ENCODE data around the gene TBC1D17. TPM values are rescaled to one million over a fixed set of nuclear protein-coding genes. Genes with fewer than 3 reads are reported as not detected.

The TBC1D17 gene
- total and polyA plus RNA-seq, 4 experiments from 2014 or later = 6.0 to 101 (median 57.9) TPM

GRCh38 chr19:49835562-49835961 lies 41.9 kb upstream of the TBC1D17 start:
- intact Hi-C loops (cut with micrococcal nuclease) = no loop called here
- H3K27me3 ChIP-seq (ENCODE audit: insufficient read depth, low read length) = no peaks in the 10 kb centered on the region
- CTCF ChIA-PET (ENCODE audit: partially characterized antibody) = no interaction called here
- peaks cover 52% of the 10 kb centered on the region for H3K36me3 ChIP-seq (ENCODE audit: insufficient read depth, low read length)
- POLR2A ChIA-PET (ENCODE audit: partially characterized antibody) = interaction anchor here (0.6 to 0.9 kb wide), 2 partner anchors 17 to 708 kb away, joined by 3 read pairs; no protein-coding TSS in a partner anchor
- H3K27me3 Mint-ChIP-seq = no peaks in the 10 kb centered on the region
- peaks cover 37 to 43% of the 10 kb centered on the region in 2 donors for H3K36me3 Mint-ChIP-seq
- no peak overlapping the region for H3K4me3 ChIP-seq (ENCODE audit: low read length in 2 of 2)
- DNase-seq = no peak
- no peak overlapping the region for H3K27ac ChIP-seq (ENCODE audit: low read depth, low read length)
- H3K4me1 Mint-ChIP-seq = no peaks in the 10 kb centered on the region
- peaks cover 0 to 2% (median 0%) of the 10 kb centered on the region in 8 donors for H3K9me3 Mint-ChIP-seq
- H3K4me3 Mint-ChIP-seq = no peak overlapping the region
- no peaks in the 10 kb centered on the region for H3K4me1 ChIP-seq (ENCODE audit: insufficient read depth, low read length)
- no peak overlapping the region for H3K27ac Mint-ChIP-seq
- no peaks in the 10 kb centered on the region for H3K9me3 ChIP-seq (ENCODE audit: control insufficient read depth in 1 of 2, low read length in 2 of 2)

DNA sequence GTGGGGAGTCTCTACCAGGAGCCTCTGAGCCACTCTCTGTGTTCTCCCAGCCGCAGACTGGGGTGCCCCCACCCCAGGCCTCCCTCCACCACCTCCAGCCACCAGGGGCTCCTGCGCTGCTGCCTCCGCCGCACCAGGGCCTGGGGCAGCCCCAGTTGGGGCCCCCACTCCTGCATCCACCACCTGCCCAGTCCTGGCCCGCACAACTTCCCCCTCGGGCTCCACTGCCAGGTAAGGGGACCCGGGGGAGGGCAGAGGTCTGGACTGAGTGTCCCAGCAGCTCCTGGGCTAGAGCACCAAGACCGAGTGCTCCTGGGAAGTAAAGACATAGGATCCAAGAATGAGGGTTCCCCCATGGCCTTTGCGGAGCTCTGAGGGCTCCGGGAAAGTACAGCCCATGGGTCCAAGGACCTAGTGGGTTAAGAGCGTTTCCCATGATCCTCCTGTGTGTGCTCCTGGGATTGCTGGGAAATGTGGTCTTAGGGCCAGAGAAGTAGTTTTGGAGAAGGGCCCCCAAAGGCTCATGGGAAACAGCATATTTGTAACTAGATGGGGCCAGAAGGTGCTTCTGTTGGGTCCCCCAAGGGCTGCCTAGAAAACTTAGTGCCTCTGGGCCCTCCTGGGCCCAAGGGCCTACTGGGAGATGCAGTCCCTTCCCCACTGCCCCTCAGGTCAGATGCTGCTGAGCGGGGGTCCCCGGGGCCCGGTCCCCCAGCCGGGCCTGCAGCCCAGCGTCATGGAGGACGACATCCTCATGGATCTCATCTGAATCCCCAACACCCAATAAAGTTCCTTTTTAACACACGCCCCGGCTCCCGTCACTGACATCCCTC lies 41.1 kb upstream of the TBC1D17 start:
- no peaks in the 10 kb centered on the region for H3K4me1 Mint-ChIP-seq
- Histone ChIP-seq H3K9me3 (ENCODE audit: control insufficient read depth in 1 of 2, low read length in 2 of 2) (no peaks in the 10 kb centered on the region), H3K4me1 (ENCODE audit: insufficient read depth, low read length) (no peaks in the 10 kb centered on the region), H3K27me3 (ENCODE audit: insufficient read depth, low read length) (no peaks in the 10 kb centered on the region), H3K36me3 (ENCODE audit: insufficient read depth, low read length) (peaks cover 44% of the 10 kb centered on the region), H3K4me3 (ENCODE audit: low read length in 2 of 2) (no peak overlapping the region), H3K27ac (ENCODE audit: low read depth, low read length) (no peak overlapping the region)
- peaks cover 0 to 2% (median 0%) of the 10 kb centered on the region in 8 donors for H3K9me3 Mint-ChIP-seq
- CTCF ChIA-PET (ENCODE audit: partially characterized antibody) = no interaction called here
- no peak overlapping the region for H3K4me3 Mint-ChIP-seq
- H3K27ac Mint-ChIP-seq = no peak overlapping the region
- intact Hi-C loops (cut with micrococcal nuclease) = no loop called here
- H3K27me3 Mint-ChIP-seq = no peaks in the 10 kb centered on the region
- DNase-seq = no peak
- peaks cover 37 to 43% of the 10 kb centered on the region in 2 donors for H3K36me3 Mint-ChIP-seq
- POLR2A ChIA-PET (ENCODE audit: partially characterized antibody) = no interaction called here

DNA sequence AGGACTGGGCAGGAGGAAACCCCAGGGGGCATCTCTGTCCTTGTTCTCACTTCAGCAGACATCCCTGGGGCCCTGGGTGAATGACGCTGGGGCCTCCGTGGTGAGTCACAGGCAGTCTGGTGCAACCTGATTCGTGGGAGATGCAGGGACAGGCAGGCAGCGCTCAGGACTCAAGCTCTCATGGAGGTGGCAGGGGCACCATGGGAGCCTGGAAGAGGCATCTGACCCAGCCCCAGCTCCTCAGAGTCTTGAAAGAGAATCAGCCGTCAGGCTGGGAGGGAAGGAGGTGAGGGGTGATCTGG lies 40.5 kb upstream of the TBC1D17 start:
- H3K4me1 Mint-ChIP-seq = no peaks in the 10 kb centered on the region
- peaks cover 37 to 43% of the 10 kb centered on the region in 2 donors for H3K36me3 Mint-ChIP-seq
- DNase-seq = no peak
- H3K4me3 Mint-ChIP-seq = peak overlapping the region in 1 of 8 donors; percentile 26
- Histone ChIP-seq H3K4me3 (ENCODE audit: low read length in 2 of 2) (no peak overlapping the region), H3K36me3 (ENCODE audit: insufficient read depth, low read length) (peaks cover 38% of the 10 kb centered on the region), H3K4me1 (ENCODE audit: insufficient read depth, low read length) (no peaks in the 10 kb centered on the region), H3K9me3 (ENCODE audit: control insufficient read depth in 1 of 2, low read length in 2 of 2) (no peaks in the 10 kb centered on the region), H3K27me3 (ENCODE audit: insufficient read depth, low read length) (no peaks in the 10 kb centered on the region), H3K27ac (ENCODE audit: low read depth, low read length) (no peak overlapping the region)
- H3K27ac Mint-ChIP-seq = peak overlapping the region in 1 of 7 donors; percentile 36
- intact Hi-C loops (cut with micrococcal nuclease) = no loop called here
- H3K9me3 Mint-ChIP-seq = peaks cover 0 to 2% (median 0%) of the 10 kb centered on the region in 8 donors
- ChIA-PET CTCF (ENCODE audit: partially characterized antibody) (no interaction called here), POLR2A (ENCODE audit: partially characterized antibody) (no interaction called here)
- H3K27me3 Mint-ChIP-seq = no peaks in the 10 kb centered on the region

GRCh38 chr19:49837425-49837824 lies 40.1 kb upstream of the TBC1D17 start:
- no peak for DNase-seq
- Mint-ChIP-seq H3K4me1 (no peaks in the 10 kb centered on the region), H3K27me3 (no peaks in the 10 kb centered on the region), H3K36me3 (peaks cover 35 to 39% of the 10 kb centered on the region in 2 donors), H3K9me3 (peaks cover 0 to 2% (median 0%) of the 10 kb centered on the region in 8 donors), H3K27ac (peak overlapping the region in 1 of 7 donors; percentile 77), H3K4me3 (no peak overlapping the region)
- intact Hi-C loops (cut with micrococcal nuclease) = no loop called here
- H3K4me3 ChIP-seq (ENCODE audit: low read length in 2 of 2) = no peak overlapping the region
- H3K9me3 ChIP-seq (ENCODE audit: control insufficient read depth in 1 of 2, low read length in 2 of 2) = no peaks in the 10 kb centered on the region
- H3K27ac ChIP-seq (ENCODE audit: low read depth, low read length) = no peak overlapping the region
- CTCF ChIA-PET (ENCODE audit: partially characterized antibody) = no interaction called here
- no peaks in the 10 kb centered on the region for H3K27me3 ChIP-seq (ENCODE audit: insufficient read depth, low read length)
- H3K36me3 ChIP-seq (ENCODE audit: insufficient read depth, low read length) = peaks cover 33% of the 10 kb centered on the region
- POLR2A ChIA-PET (ENCODE audit: partially characterized antibody) = interaction anchor here (0.5 kb wide), 1 partner anchor 368 kb away, joined by 3 read pairs; no protein-coding TSS in a partner anchor
- no peaks in the 10 kb centered on the region for H3K4me1 ChIP-seq (ENCODE audit: insufficient read depth, low read length)

DNA sequence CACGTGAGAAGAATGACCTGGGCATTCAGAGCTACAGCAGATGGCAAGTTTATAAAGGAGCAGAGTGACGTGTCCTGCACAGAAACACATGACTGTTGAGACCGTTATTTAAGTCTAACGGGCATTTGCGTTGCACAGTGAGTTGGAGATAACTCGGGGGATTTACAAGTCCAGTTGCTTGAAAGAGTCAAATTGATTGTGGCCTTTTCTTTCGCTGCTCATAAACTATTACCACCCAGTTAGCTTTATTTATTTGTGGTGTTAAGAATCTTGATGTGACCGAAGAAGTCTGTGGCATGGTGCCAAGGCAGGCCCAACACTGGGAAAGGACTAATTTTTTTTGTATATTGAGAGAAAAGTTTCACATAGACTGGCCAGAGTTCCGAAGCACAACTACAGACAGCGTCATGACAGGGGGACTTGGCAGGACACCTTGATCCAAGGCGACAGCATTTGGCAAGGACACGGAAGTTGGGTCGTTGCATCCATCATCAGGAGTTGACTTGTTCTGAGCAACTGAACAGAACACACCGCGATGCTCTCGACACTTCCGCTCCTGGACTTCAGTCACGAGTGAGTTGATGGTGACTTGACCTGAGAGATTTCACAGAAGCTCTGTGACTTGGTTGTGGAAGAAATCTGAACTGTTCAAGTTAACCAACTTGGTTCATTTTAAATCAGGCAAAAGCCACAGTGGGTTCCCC lies 38.5 kb upstream of the TBC1D17 start:
- no peaks in the 10 kb centered on the region for H3K9me3 Mint-ChIP-seq
- H3K4me1 ChIP-seq (ENCODE audit: insufficient read depth, low read length) = no peaks in the 10 kb centered on the region
- CTCF ChIA-PET (ENCODE audit: partially characterized antibody) = no interaction called here
- intact Hi-C loops (cut with micrococcal nuclease) = no loop called here
- no peak for DNase-seq
- H3K36me3 Mint-ChIP-seq = peaks cover 25% of the 10 kb centered on the region in 2 donors
- no peaks in the 10 kb centered on the region for H3K27me3 ChIP-seq (ENCODE audit: insufficient read depth, low read length)
- no peaks in the 10 kb centered on the region for H3K27me3 Mint-ChIP-seq
- no peak overlapping the region for H3K27ac ChIP-seq (ENCODE audit: low read depth, low read length)
- no peaks in the 10 kb centered on the region for H3K4me1 Mint-ChIP-seq
- H3K4me3 Mint-ChIP-seq = no peak overlapping the region
- peaks cover 24% of the 10 kb centered on the region for H3K36me3 ChIP-seq (ENCODE audit: insufficient read depth, low read length)
- no peaks in the 10 kb centered on the region for H3K9me3 ChIP-seq (ENCODE audit: control insufficient read depth in 1 of 2, low read length in 2 of 2)
- H3K4me3 ChIP-seq (ENCODE audit: low read length in 2 of 2) = no peak overlapping the region
- no peak overlapping the region for H3K27ac Mint-ChIP-seq
- POLR2A ChIA-PET (ENCODE audit: partially characterized antibody) = interaction anchor here (0.5 kb wide), 1 partner anchor 105 kb away, joined by 3 read pairs; no protein-coding TSS in a partner anchor

DNA sequence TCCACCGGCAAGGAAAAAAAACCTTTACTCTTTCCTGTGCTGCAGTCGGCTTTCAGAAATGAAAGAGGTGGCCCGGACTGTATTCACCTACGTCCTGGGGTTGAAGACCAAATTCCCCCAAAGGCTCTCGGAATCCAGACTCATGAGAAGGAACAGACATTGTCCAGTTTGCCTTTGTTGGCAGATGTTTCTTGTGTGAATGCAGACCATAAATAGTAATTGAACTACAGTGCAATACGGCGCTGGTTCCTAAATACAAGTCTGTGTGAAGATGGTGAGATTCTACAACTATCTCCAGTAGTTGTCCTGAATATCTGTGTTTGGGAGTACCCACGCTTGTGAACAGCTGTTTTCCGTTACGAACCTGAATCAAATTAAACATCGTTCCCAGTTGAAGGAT lies 37.8 kb upstream of the TBC1D17 start:
- H3K27me3 ChIP-seq (ENCODE audit: insufficient read depth, low read length) = no peaks in the 10 kb centered on the region
- H3K27me3 Mint-ChIP-seq = no peaks in the 10 kb centered on the region
- H3K9me3 Mint-ChIP-seq = no peaks in the 10 kb centered on the region
- H3K9me3 ChIP-seq (ENCODE audit: control insufficient read depth in 1 of 2, low read length in 2 of 2) = no peaks in the 10 kb centered on the region
- H3K27ac ChIP-seq (ENCODE audit: low read depth, low read length) = no peak overlapping the region
- no peak overlapping the region for H3K27ac Mint-ChIP-seq
- POLR2A ChIA-PET (ENCODE audit: partially characterized antibody) = no interaction called here
- intact Hi-C loops (cut with micrococcal nuclease) = no loop called here
- CTCF ChIA-PET (ENCODE audit: partially characterized antibody) = no interaction called here
- peaks cover 22% of the 10 kb centered on the region for H3K36me3 ChIP-seq (ENCODE audit: insufficient read depth, low read length)
- no peaks in the 10 kb centered on the region for H3K4me1 Mint-ChIP-seq
- no peak for DNase-seq
- H3K4me1 ChIP-seq (ENCODE audit: insufficient read depth, low read length) = no peaks in the 10 kb centered on the region
- no peak overlapping the region for H3K4me3 Mint-ChIP-seq
- peaks cover 20 to 23% of the 10 kb centered on the region in 2 donors for H3K36me3 Mint-ChIP-seq
- no peak overlapping the region for H3K4me3 ChIP-seq (ENCODE audit: low read length in 2 of 2)

DNA sequence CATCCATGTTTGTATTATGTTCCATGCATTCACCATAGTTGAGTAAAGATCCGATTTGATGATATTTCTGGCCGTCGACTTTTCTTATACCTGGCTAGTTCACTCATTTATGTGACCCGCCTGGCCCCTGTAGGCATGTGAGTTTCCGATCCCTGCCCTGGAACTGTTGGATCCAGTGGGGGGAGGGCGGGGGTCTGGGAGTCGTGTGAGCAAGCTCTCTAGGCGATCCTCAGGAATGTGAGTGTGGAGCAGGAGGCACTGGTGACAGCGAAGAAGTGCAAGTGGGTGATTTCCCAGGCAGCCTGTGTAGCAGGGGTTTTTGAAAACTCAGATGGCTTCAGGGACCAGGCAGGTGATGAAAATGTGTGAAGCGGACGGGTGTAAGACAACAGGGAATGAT lies 37.2 kb upstream of the TBC1D17 start:
- peaks cover 22% of the 10 kb centered on the region for H3K36me3 ChIP-seq (ENCODE audit: insufficient read depth, low read length)
- CTCF ChIA-PET (ENCODE audit: partially characterized antibody) = no interaction called here
- no peaks in the 10 kb centered on the region for H3K9me3 ChIP-seq (ENCODE audit: control insufficient read depth in 1 of 2, low read length in 2 of 2)
- Mint-ChIP-seq H3K4me1 (no peaks in the 10 kb centered on the region), H3K36me3 (peaks cover 18 to 20% of the 10 kb centered on the region in 2 donors), H3K27me3 (no peaks in the 10 kb centered on the region), H3K4me3 (peak overlapping the region in 1 of 8 donors; percentile 68), H3K9me3 (no peaks in the 10 kb centered on the region), H3K27ac (no peak overlapping the region)
- H3K4me1 ChIP-seq (ENCODE audit: insufficient read depth, low read length) = no peaks in the 10 kb centered on the region
- intact Hi-C loops (cut with micrococcal nuclease) = no loop called here
- no peak for DNase-seq
- POLR2A ChIA-PET (ENCODE audit: partially characterized antibody) = no interaction called here
- no peaks in the 10 kb centered on the region for H3K27me3 ChIP-seq (ENCODE audit: insufficient read depth, low read length)
- no peak overlapping the region for H3K4me3 ChIP-seq (ENCODE audit: low read length in 2 of 2)
- H3K27ac ChIP-seq (ENCODE audit: low read depth, low read length) = no peak overlapping the region

Measured in CD4-positive, alpha-beta memory T cell (primary cell).